Measurements from ENCODE around the gene SLFNL1.

SLFNL1 gene

GRCh38 chr1:40985161-40985560 lies 36.4 kb downstream of the SLFNL1 start:
- no peak for DNase-seq

- DNase-seq, result no peak
Measured at GRCh38 chr1:40984531-40984930, 37.0 kb downstream of the SLFNL1 start.

- DNase-seq, result no peak
Measured at GRCh38 chr1:40984066-40984465, 37.5 kb downstream of the SLFNL1 start.

GRCh38 chr1:40983286-40983685 lies 38.2 kb downstream of the SLFNL1 start:
- DNase-seq, result no peak

- DNase-seq, result no peak
Measured at GRCh38 chr1:40982721-40983120, 38.8 kb downstream of the SLFNL1 start.

GRCh38 chr1:40981691-40982448 lies 39.7 kb downstream of the SLFNL1 start:
- DNase-seq, result no peak

GRCh38 chr1:40980453-40981121 lies 40.9 kb downstream of the SLFNL1 start:
- DNase-seq, result peak; percentile 78

- DNase-seq, result no peak
Measured at GRCh38 chr1:40980068-40980452, 41.5 kb downstream of the SLFNL1 start.

GRCh38 chr1:40979241-40980067 lies 42.1 kb downstream of the SLFNL1 start, which contains the start of gene CTPS1:
TSS of gene CTPS1 (plus strand) at chr1:40979696. CDS start at chr1:40983291, 3,595 bp downstream.
- peak; percentile 98 for DNase-seq

GRCh38 chr1:40978886-40979240 lies 42.7 kb downstream of the SLFNL1 start:
- no peak for DNase-seq

- no peak for DNase-seq
Measured at GRCh38 chr1:40977716-40978115, 43.8 kb downstream of the SLFNL1 start.

- no peak for DNase-seq
Measured at GRCh38 chr1:40976952-40977690, 44.4 kb downstream of the SLFNL1 start.

- DNase-seq, result no peak
Measured at GRCh38 chr1:40974945-40975344, 46.6 kb downstream of the SLFNL1 start.

- no peak for DNase-seq
Measured at GRCh38 chr1:40973912-40974311, 47.6 kb downstream of the SLFNL1 start.

GRCh38 chr1:40971966-40972365 lies 49.6 kb downstream of the SLFNL1 start:
- no peak for DNase-seq

GRCh38 chr1:40969445-40969844 lies 52.1 kb downstream of the SLFNL1 start:
- DNase-seq, result no peak

GRCh38 chr1:40966417-40966816 lies 55.1 kb downstream of the SLFNL1 start:
- no peak for DNase-seq
